Spleen (tissue), 11 donors: ENCODE results near the gene COL27A1. TPM values are rescaled to one million over a fixed set of nuclear protein-coding genes. Genes with fewer than 3 reads are reported as not detected.

Experiments
- DNase-seq: peaks from one replicate; pipeline ENCODE4 v3.0.0-alpha.2; 2020
- H3K27ac ChIP-seq, 8 donors: fragments of 200-600 bp; sonication (generic) in 7 of 8; 1 replicate in 4 of 8; 2 replicates in 4 of 8; pipeline versions ENCODE4 v1.5.0 to v1.8.0; 2016 to 2021; ENCODE audit warnings: inconsistent platforms in 4 of 8, mild to moderate bottlenecking in 4 of 8, moderate library complexity in 1 of 8
- H3K27me3 ChIP-seq, 7 donors: fragments of 200-600 bp; sonication (generic) in 6 of 7; replicated peaks in 1 of 7; 1 replicate in 4 of 7; 2 replicates in 3 of 7; pipeline versions ENCODE4 v1.5.0 to v1.8.0; 2016 to 2021; ENCODE audit warnings: inconsistent platforms in 3 of 7, mild to moderate bottlenecking in 1 of 7
- H3K36me3 ChIP-seq, 6 donors: fragments of 200-600 bp; sonication (generic) in 5 of 6; 1 replicate in 4 of 6; 2 replicates in 2 of 6; pipeline versions ENCODE4 v1.5.0 to v1.8.0; 2016 to 2021; ENCODE audit warnings: inconsistent platforms in 2 of 6
- H3K4me1 ChIP-seq, 6 donors: fragments of 200-600 bp; sonication (generic) in 5 of 6; 1 replicate in 3 of 6; 2 replicates in 3 of 6; pipeline versions ENCODE4 v1.5.0 to v1.8.0; 2016 to 2021; ENCODE audit warnings: inconsistent platforms in 3 of 6
- H3K4me3 ChIP-seq, 8 donors: fragments of 200-600 bp; sonication (generic) in 7 of 8; 1 replicate in 4 of 8; 2 replicates in 4 of 8; pipeline versions ENCODE4 v1.5.0 to v1.8.0; 2016 to 2021; ENCODE audit warnings: inconsistent platforms in 4 of 8, mild to moderate bottlenecking in 4 of 8, moderate library complexity in 2 of 8
- H3K9me3 ChIP-seq, 8 donors: fragments of 200-600 bp; sonication (generic) in 7 of 8; 1 replicate in 4 of 8; 2 replicates in 4 of 8; pipeline versions ENCODE4 v1.5.0 to v1.8.0; 2016 to 2021; ENCODE audit warnings: inconsistent platforms in 4 of 8
- POLR2A ChIP-seq, 3 donors: fragments of 450-650 bp; IDR thresholded peaks; one replicate each; pipeline ENCODE4 v1.5.1; 2017; ENCODE audit warnings: antibody characterized with exemption in 3 of 3, mild to moderate bottlenecking in 1 of 3
- POLR2AphosphoS5 ChIP-seq, 3 donors: sonication (generic); formaldehyde crosslinking; IDR thresholded peaks; one replicate each; pipeline ENCODE4 v1.5.1; 2017; ENCODE audit warnings: antibody characterized with exemption in 3 of 3
- WGBS, 5 donors: extraction: QIAGEN DNeasy Blood & Tissue Kit in 3 of 5; methylation state at CpG; one replicate each; pipeline versions ENCODE4 v1.1.5 to v1.1.7; 2013 to 2018; 5-methylcytosine and 5-hydroxymethylcytosine counted together
- intact Hi-C: fragments of 100-400 bp; cut with DNase I; formaldehyde crosslinking; loops from one replicate; pipeline ENCODE4 v1.15.0; 2023; ENCODE audit warnings: low total_unique reads
- polyA plus RNA-seq, 3 donors: library from polyadenylated mRNA; stranded (reverse); fragments of 200-250 nt; gene quantifications; one replicate each; pipeline ENCODE4 v1.2.1, GENCODE V29; 2013
- total RNA-seq, 7 donors: library from RNA; depleted of rRNA in 3 of 7; stranded (reverse); fragments of >200 nt in 3 of 7; fragmentation: NEBNext Ultra II Directional in 4 of 7; extraction: Animal tissue kit (Norgen Biotek cat#: 25700) in 4 of 7; gene quantifications; one replicate each; pipeline versions ENCODE4 v1.1.0 to v1.2.1, GENCODE V29; 2016 to 2021
- TF ChIP-seq, protein P1 (sequence below), 11 experiments: fragments of 200-600 bp in 7 of 11; fragments of 450-650 bp in 4 of 11; sonication (generic) in 4 of 11; IDR thresholded peaks in 8 of 11; conservative IDR thresholded peaks in 3 of 11; 1 replicate in 7 of 11; 2 replicates in 4 of 11; pipeline versions ENCODE4 v1.4.0 to v1.8.0; 2016 to 2021; ENCODE audit warnings: antibody characterized with exemption in 11 of 11, inconsistent platforms in 4 of 11, mild to moderate bottlenecking in 1 of 11
- donor health status: healthy with polysubstance abuse.
- donor health status: DM: no; HTN: no; CAD: no; lungs with moderate emphysema.
- donor health status: DM: no; HTN: no; CAD: no.
- donor health status: Bipolar disorder and iron deficiency.
- donor health status: healthy.
- donor health status: DM: no; HTN: no; CAD: no.
- donor health status: DM: yes; HTN: yes; CAD: no.

The COL27A1 gene
- total and polyA plus RNA-seq, 10 donors, result 2.1 to 23.4 (median 6.1) TPM

DNA sequence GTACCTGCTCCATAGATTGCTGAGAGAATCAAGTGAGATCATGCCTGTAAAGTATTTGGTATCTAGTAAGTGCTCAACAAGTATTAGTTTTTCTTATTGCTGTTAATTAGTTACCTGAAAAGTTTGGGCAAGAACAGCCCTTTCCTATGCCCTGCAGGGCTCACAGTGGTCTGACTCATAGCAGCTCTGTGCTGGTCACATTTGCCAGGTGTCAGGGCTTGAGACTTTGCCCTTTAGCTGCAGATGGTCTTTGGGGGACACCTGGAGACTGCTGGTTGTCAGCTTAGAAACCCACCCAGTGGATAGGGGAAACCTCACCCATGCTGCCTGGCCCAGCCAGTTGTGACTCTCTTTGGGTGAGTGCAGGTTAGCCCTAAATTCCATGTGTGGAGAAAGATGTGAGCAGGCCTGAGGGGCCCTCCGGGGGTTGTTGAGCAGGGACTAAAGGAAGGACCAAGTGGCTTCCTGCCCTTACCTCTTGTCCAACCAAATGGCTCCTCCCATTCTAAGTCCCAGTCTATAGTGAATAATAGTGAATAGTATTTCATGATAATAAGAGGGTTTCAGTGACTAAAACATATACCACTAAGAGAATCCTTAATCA is 9.0 kb downstream of the COL27A1 start:
- no peaks in the 10 kb centered on the region for H3K36me3 ChIP-seq
- peak; percentile 41 for DNase-seq
- H3K27me3 ChIP-seq, result peaks cover 0 to 19% (median 0%) of the 10 kb centered on the region in 7 donors
- intact Hi-C loops, result no loop called here
- TF ChIP-seq POLR2AphosphoS5 (IDR thresholded peaks at IDR 0.05) (no peak), POLR2A (IDR thresholded peaks at IDR 0.05) (no peak)
- TF ChIP-seq, protein P1, sequence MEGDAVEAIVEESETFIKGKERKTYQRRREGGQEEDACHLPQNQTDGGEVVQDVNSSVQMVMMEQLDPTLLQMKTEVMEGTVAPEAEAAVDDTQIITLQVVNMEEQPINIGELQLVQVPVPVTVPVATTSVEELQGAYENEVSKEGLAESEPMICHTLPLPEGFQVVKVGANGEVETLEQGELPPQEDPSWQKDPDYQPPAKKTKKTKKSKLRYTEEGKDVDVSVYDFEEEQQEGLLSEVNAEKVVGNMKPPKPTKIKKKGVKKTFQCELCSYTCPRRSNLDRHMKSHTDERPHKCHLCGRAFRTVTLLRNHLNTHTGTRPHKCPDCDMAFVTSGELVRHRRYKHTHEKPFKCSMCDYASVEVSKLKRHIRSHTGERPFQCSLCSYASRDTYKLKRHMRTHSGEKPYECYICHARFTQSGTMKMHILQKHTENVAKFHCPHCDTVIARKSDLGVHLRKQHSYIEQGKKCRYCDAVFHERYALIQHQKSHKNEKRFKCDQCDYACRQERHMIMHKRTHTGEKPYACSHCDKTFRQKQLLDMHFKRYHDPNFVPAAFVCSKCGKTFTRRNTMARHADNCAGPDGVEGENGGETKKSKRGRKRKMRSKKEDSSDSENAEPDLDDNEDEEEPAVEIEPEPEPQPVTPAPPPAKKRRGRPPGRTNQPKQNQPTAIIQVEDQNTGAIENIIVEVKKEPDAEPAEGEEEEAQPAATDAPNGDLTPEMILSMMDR (IDR thresholded peaks at IDR 0.05 in 8 of 11, conservative IDR thresholded peaks at IDR 0.05 in 3 of 11), result no peak
- no peak overlapping the region for H3K27ac ChIP-seq
- H3K4me1 ChIP-seq, result peaks cover 0 to 7% (median 0%) of the 10 kb centered on the region in 6 donors
- H3K9me3 ChIP-seq, result no peaks in the 10 kb centered on the region
- 75 to 88% (median 82%) methylated on average over 1 of the region's 1 CpG for WGBS, 5 donors
- no peak overlapping the region for H3K4me3 ChIP-seq

DNA sequence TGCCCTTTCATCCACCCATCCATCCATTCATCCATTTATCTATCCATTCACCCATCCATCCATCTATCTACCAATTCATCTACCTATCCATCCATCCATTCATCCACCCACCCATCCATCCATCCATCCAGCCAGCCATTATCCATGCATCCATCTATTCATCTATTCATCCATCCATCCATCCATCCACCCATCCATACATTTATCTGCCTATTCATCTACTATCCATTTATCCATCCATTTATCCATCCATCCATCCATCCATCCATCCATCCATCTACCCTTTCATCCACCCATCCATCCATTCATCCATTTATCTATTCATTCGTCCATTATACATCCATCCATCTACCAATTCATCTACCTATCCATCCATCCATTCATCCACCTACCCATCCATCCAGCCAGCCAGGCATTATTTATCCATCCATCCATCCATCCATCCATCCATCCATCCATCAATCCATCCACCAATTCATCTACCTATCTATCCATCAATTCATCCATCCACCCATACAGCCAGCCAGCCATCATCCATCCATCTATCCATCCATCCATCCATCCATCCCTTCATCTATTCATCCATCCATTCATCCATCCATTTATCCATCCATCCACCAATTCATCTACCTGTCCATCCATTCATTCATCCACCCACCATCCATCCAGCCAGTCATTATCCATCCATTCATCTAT is 10.2 kb downstream of the COL27A1 start:
- Histone ChIP-seq H3K9me3 (no peaks in the 10 kb centered on the region), H3K4me3 (no peak overlapping the region), H3K36me3 (no peaks in the 10 kb centered on the region), H3K27ac (no peak overlapping the region), H3K27me3 (peaks cover 0 to 16% (median 0%) of the 10 kb centered on the region in 7 donors), H3K4me1 (peaks cover 0 to 7% (median 0%) of the 10 kb centered on the region in 6 donors)
- intact Hi-C loops, result no loop called here
- TF ChIP-seq POLR2AphosphoS5 (IDR thresholded peaks at IDR 0.05), result no peak
- TF ChIP-seq POLR2A (IDR thresholded peaks at IDR 0.05), result no peak
- TF ChIP-seq, protein P1 (IDR thresholded peaks at IDR 0.05 in 8 of 11, conservative IDR thresholded peaks at IDR 0.05 in 3 of 11), result no peak
- DNase-seq, result no peak
- WGBS, 5 donors, result 77 to 98% (median 80%) methylated on average over 1 of the region's 1 CpG

DNA sequence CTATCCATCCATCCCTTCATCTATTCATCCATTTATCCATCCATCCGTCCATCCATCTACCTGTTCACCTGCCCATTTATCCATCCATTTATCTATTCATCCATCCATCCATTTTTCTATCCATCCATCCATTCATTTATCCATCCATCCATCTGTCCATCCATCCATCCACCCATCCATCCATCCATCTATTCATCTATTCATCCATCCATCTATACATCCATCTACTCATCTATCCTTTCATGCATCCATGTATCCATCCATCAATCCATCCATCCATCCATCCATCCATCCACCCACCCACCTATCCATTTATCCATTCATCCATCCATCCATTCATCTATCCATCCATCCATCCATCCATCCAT is 10.8 kb downstream of the COL27A1 start:
- WGBS, 5 donors, result 81 to 92% (median 86%) methylated on average over 1 of the region's 1 CpG
- H3K27me3 ChIP-seq, result peaks cover 0 to 16% (median 0%) of the 10 kb centered on the region in 7 donors
- no peak overlapping the region for H3K27ac ChIP-seq

More for the DNA sequence above, 10.8 kb downstream of the COL27A1 start:
- H3K4me1 ChIP-seq, result peaks cover 0 to 7% (median 0%) of the 10 kb centered on the region in 6 donors
- TF ChIP-seq POLR2AphosphoS5 (IDR thresholded peaks at IDR 0.05) (no peak), POLR2A (IDR thresholded peaks at IDR 0.05) (no peak)
- TF ChIP-seq, protein P1 (IDR thresholded peaks at IDR 0.05 in 8 of 11, conservative IDR thresholded peaks at IDR 0.05 in 3 of 11), result no peak
- H3K4me3 ChIP-seq, result no peak overlapping the region
- intact Hi-C loops, result no loop called here
- H3K9me3 ChIP-seq, result no peaks in the 10 kb centered on the region
- no peak for DNase-seq
- no peaks in the 10 kb centered on the region for H3K36me3 ChIP-seq
